Esophagus (tissue), 2 donors: Measurements from ENCODE around the gene STXBP4. TPM values are rescaled to one million over a fixed set of nuclear protein-coding genes. Genes with fewer than 3 reads are reported as not detected.

Source experiments
- H3K27ac ChIP-seq, 2 donors: one replicate each; pipeline ENCODE4 v1.5.1; 2013; ENCODE audit warnings: low read depth in 2 of 2, mild to moderate bottlenecking in 2 of 2, inconsistent platforms in 1 of 2, low read length in 1 of 2, moderate library complexity in 1 of 2
- H3K27me3 ChIP-seq, 2 donors: one replicate each; pipeline ENCODE4 v1.6.1; 2013; ENCODE audit warnings: low read length in 2 of 2, control low read depth in 1 of 2, mild to moderate bottlenecking in 1 of 2; ENCODE audit not compliant: insufficient read depth in 2 of 2, control insufficient read depth in 1 of 2
- H3K36me3 ChIP-seq, 2 donors: one replicate each; pipeline ENCODE4 v1.6.1; 2013; ENCODE audit warnings: low read length in 1 of 2; ENCODE audit not compliant: control insufficient read depth in 2 of 2, insufficient read depth in 2 of 2
- H3K4me1 ChIP-seq, 2 donors: one replicate each; pipeline ENCODE4 v1.6.1; 2013; ENCODE audit warnings: low read length in 1 of 2; ENCODE audit not compliant: control insufficient read depth in 2 of 2, insufficient read depth in 2 of 2
- H3K4me3 ChIP-seq, 2 donors: one replicate each; pipeline ENCODE4 v1.5.1; 2013; ENCODE audit warnings: low read length in 2 of 2, mild to moderate bottlenecking in 2 of 2, low read depth in 1 of 2, moderate library complexity in 1 of 2
- H3K9me3 ChIP-seq, 2 donors: one replicate each; pipeline ENCODE4 v1.6.1; 2013; ENCODE audit warnings: mild to moderate bottlenecking in 2 of 2, low read depth in 1 of 2, low read length in 1 of 2, moderate library complexity in 1 of 2; ENCODE audit not compliant: control insufficient read depth in 2 of 2, insufficient read depth in 1 of 2
- WGBS, 2 donors: extraction: QIAGEN DNeasy Blood & Tissue Kit; methylation state at CpG; one replicate each; pipeline ENCODE4 v1.1.7; 2013; 5-methylcytosine and 5-hydroxymethylcytosine counted together
- polyA plus RNA-seq, 2 donors: library from polyadenylated mRNA; stranded (reverse); fragments of 200-250 nt; gene quantifications; one replicate each; pipeline ENCODE4 v1.2.3, GENCODE V29; 2013
- donor health status: healthy with polysubstance abuse.
- donor health status: Bipolar disorder and iron deficiency.

STXBP4 gene
- polyA plus RNA-seq, 2 donors = 0.59 to 1.2 TPM

DNA sequence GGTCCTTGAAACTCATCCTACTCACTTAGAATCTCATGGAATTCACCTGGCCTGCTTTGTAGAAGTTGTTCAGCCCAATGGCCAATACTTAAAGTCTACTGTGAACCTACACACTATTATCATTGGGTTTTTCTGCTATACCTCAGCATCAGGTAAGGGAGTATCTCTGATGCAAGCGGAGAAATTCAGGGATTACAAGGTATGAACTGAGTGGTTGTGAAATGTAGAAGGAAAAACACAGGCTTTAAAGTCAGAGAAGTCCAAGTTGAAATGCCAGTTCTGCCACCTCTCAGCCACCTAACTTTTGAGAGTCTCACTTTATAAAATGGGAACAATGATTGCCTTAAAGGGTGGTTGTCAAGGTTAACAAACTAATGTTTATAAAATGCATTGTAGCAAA, 31.1 kb upstream of the STXBP4 start:
- 79 to 94% methylated on average over 1 of the region's 1 CpG for WGBS, 2 donors
- no peaks in the 10 kb centered on the region for H3K9me3 ChIP-seq
- no peaks in the 10 kb centered on the region for H3K27me3 ChIP-seq
- H3K4me1 ChIP-seq = no peaks in the 10 kb centered on the region
- H3K27ac ChIP-seq = peak overlapping the region in 1 of 2 donors; percentile 20
- peaks cover 0 to 5% of the 10 kb centered on the region in 2 donors for H3K36me3 ChIP-seq
- no peak overlapping the region for H3K4me3 ChIP-seq

DNA sequence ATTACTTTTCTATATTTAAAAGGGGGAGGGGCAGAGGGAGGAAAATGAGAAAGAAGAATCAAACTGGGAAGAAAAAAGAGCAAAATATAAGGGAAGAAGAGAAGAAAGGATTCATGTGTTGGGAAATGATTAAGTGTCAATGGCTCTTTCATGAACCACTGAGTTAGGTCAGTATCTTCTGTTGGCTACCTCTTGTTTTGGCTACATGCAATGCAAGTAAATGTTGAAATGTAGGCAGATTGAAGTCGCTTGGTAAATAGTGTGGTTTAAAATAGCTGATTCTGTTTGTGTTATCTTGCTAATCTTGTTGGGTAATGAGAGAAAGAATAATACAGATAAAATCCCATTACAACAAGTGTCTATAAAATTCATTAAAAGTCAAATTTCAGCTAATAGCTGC, 27.3 kb upstream of the STXBP4 start:
- no peaks in the 10 kb centered on the region for H3K36me3 ChIP-seq
- H3K4me3 ChIP-seq = no peak overlapping the region
- H3K27me3 ChIP-seq = no peaks in the 10 kb centered on the region
- no peak overlapping the region for H3K27ac ChIP-seq
- 87 to 93% methylated on average over 1 of the region's 1 CpG for WGBS, 2 donors
- H3K9me3 ChIP-seq = no peaks in the 10 kb centered on the region
- no peaks in the 10 kb centered on the region for H3K4me1 ChIP-seq

DNA sequence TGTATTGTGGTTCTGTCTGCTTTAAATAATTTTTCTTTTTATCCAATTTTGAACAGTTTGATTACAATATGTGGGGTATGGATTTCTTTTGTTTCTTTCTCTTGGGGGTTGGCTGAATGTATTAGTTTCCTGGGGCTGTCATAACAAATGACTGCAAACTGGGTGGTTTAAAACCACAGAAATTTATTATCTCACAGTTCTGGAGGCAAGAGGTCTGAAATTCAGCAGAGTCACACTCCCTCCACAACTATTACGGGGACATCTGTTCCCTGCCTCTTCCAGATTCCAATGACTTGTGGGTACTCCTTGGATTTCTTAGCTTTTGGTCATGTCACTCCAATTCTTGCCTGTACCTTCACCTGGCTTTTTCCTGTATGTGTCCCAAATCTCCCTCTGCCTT, 23.8 kb upstream of the STXBP4 start:
- H3K27me3 ChIP-seq = no peaks in the 10 kb centered on the region
- H3K4me3 ChIP-seq = no peak overlapping the region
- no peak overlapping the region for H3K27ac ChIP-seq
- H3K4me1 ChIP-seq = no peaks in the 10 kb centered on the region
- peaks cover 0 to 2% of the 10 kb centered on the region in 2 donors for H3K36me3 ChIP-seq
- H3K9me3 ChIP-seq = no peaks in the 10 kb centered on the region
- WGBS, 2 donors = 70 to 90% methylated on average over 1 of the region's 1 CpG

DNA sequence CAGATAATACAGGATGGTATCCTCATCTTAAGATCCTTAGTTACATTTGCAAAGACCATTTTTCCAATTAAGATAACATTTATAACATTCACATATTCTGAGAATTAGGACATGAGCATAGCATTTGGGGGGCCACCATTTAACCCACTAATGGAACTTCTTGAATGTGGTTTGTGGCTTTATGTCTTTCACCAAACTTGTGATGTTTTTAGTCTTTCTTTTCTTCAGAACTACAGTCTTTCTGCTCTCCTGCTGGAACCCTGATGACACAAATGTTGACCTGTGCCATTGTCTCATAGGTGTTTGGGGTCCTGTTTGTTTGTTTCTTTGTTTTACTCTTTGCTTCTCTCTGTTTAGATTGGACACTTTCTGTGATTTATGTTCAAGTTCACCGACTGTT, 23.3 kb upstream of the STXBP4 start:
- 49 to 60% methylated on average over 1 of the region's 1 CpG for WGBS, 2 donors
- Histone ChIP-seq H3K9me3 (no peaks in the 10 kb centered on the region), H3K4me3 (no peak overlapping the region), H3K27ac (no peak overlapping the region), H3K4me1 (no peaks in the 10 kb centered on the region), H3K36me3 (peaks cover 0 to 2% of the 10 kb centered on the region in 2 donors), H3K27me3 (no peaks in the 10 kb centered on the region)

DNA sequence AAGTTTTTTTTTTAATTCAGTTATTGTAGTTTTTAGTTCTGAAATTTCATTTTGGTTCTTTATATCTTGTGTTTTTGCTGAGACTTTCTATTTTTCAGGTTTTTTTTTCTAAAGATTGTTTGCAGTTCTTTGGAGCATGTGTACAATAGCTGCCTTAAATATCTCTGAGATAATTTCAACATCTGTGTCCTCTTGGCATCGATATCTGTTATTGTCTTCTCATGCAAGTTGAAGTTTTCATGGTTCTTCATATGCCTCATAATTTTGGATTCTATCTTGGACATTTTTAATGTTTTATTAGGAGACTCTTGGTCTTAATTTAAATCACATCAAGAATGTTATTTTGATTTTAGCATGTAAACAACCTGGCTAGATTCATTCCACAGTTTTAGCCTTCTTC, 22.9 kb upstream of the STXBP4 start:
- peaks cover 0 to 2% of the 10 kb centered on the region in 2 donors for H3K36me3 ChIP-seq
- H3K4me3 ChIP-seq = no peak overlapping the region
- H3K9me3 ChIP-seq = no peaks in the 10 kb centered on the region
- H3K4me1 ChIP-seq = no peaks in the 10 kb centered on the region
- H3K27ac ChIP-seq = no peak overlapping the region
- H3K27me3 ChIP-seq = no peaks in the 10 kb centered on the region
- 86 to 90% methylated on average over 1 of the region's 1 CpG for WGBS, 2 donors

DNA sequence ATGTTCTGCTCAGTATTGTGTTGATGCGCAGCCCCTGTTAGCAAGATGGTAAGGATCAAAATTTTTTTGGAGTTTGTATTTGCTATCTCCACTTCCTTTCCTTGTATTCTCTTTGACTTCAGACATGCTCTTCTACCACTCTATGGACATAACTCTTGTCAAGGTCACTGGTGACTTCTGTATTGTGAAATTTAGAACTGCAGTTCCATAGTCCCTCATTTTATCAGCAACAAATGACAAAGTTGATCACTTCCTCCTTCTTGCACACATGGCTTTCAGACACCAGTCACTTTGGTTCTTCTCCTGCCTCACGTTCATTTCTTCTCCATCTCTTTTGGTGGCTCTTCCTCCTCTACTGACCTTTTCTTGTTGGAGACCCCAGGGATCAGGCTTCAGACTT, 21.2 kb upstream of the STXBP4 start:
- 89 to 93% methylated on average over 2 of the region's 2 CpGs for WGBS, 2 donors

DNA sequence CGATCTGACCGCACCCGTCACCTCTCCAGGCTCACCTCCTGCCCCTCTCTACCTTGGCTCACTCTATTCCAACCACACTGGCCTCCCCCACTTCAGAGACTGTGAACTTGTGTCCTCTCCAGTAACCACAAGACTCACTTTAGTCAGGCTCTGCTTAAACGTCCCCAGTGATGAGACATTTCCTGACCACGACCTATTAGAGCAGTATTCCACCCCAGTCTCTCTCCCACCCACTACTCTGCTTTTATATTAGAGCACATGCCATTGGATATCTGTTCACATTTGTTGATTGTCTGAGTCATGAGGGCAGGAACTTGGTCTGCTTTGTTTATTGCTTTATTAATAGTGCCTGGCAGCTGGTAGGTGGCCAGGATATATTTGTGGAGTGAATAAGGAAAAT, 20.2 kb upstream of the STXBP4 start:
- H3K27me3 ChIP-seq = no peaks in the 10 kb centered on the region
- WGBS, 2 donors = 56 to 66% methylated on average over 5 of the region's 5 CpGs
- H3K4me3 ChIP-seq = no peak overlapping the region
- H3K9me3 ChIP-seq = no peaks in the 10 kb centered on the region
- peaks cover 0 to 5% of the 10 kb centered on the region in 2 donors for H3K36me3 ChIP-seq
- H3K27ac ChIP-seq = no peak overlapping the region
- no peaks in the 10 kb centered on the region for H3K4me1 ChIP-seq

More for the DNA sequence above, 21.2 kb upstream of the STXBP4 start:
- Histone ChIP-seq H3K9me3 (no peaks in the 10 kb centered on the region), H3K36me3 (peaks cover 0 to 2% of the 10 kb centered on the region in 2 donors), H3K27me3 (no peaks in the 10 kb centered on the region), H3K27ac (no peak overlapping the region), H3K4me3 (no peak overlapping the region), H3K4me1 (no peaks in the 10 kb centered on the region)

DNA sequence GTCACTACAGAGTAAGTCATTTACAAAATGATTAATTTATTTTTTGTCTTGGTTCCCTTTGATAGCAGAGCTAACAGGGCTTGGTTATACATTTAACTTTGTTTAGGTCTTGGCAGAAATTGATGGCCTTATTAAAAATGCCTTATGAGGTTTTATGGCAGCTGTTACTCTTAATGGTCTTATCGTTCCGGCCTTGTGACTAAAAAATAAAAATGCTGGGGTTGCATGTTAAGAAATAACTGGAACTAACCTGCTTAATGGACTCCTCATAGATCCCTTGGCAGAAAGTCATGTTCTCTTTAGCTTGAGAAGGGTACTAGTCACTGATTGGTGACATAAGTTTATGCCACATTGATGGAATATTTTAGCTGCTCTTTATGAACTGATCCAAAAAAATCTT, 18.4 kb upstream of the STXBP4 start:
- Histone ChIP-seq H3K27ac (no peak overlapping the region), H3K9me3 (no peaks in the 10 kb centered on the region), H3K4me1 (no peaks in the 10 kb centered on the region), H3K27me3 (no peaks in the 10 kb centered on the region), H3K36me3 (peaks cover 0 to 6% of the 10 kb centered on the region in 2 donors), H3K4me3 (no peak overlapping the region)
- WGBS, 2 donors = 73 to 83% methylated on average over 2 of the region's 2 CpGs

DNA sequence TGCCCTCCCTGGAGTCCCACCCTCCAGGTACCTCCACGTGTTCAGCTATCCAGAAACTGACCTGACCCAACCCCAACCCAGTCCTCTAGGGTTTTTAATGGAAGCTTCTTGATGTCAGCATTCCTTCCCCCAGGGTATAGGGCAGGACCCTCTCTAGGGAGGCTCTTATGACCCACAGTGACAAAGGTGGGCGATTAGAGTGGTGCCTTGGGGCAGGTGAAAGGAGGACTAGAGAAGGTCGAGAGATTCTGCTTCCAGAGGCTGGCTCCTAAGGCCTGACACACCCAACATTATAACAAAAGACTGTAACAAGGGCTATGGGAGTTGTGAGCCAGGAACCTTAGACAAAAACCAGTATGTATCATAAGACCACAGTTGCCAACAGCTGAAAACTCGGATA, 17.3 kb upstream of the STXBP4 start:
- Histone ChIP-seq H3K36me3 (peaks cover 0 to 6% of the 10 kb centered on the region in 2 donors), H3K4me3 (no peak overlapping the region), H3K9me3 (no peaks in the 10 kb centered on the region), H3K27me3 (no peaks in the 10 kb centered on the region), H3K27ac (no peak overlapping the region), H3K4me1 (no peaks in the 10 kb centered on the region)
- 70 to 75% methylated on average over 4 of the region's 4 CpGs for WGBS, 2 donors

DNA sequence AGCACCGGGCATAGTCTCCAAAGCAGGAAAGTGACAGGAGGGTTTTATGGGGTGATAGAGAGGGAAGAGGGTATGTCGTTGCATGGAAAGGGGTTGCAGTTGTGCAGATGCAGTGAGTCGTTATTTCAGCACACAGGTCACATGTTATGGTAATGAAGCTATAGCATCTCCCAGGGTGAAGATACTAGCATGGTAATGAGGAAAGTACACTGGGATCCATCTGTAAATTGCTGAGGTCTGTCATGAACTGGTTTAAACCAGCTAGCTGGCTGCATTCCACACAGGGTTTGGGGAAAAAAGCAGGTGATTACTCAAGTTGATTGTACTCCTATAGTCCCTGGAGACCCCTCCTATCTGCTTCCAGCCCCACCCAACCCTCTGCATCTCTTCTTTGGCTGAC, 11.8 kb upstream of the STXBP4 start:
- Histone ChIP-seq H3K27me3 (no peaks in the 10 kb centered on the region), H3K27ac (no peak overlapping the region), H3K36me3 (peaks cover 0 to 6% of the 10 kb centered on the region in 2 donors), H3K9me3 (no peaks in the 10 kb centered on the region), H3K4me1 (no peaks in the 10 kb centered on the region), H3K4me3 (no peak overlapping the region)
- WGBS, 2 donors = 70 to 81% methylated on average over 3 of the region's 3 CpGs
